Activated T-helper 1 cell treated with anti-CD3 and anti-CD28 coated beads, Interleukin-12 subunit alpha, Interleukin-12 subunit beta, Interleukin-2, Interleukin-4 antibody, amounts not matched to agents 30 ng/mL and 10 ng/mL and 1 ng/mL, durations not matched to agents 14 hours and 24 hours and 36 hours (primary cell): ENCODE data around the gene LRRC4B. TPM values are rescaled to one million over a fixed set of nuclear protein-coding genes. Genes with fewer than 3 reads are reported as not detected.

Source experiments
- DNase-seq: peaks from one replicate; pipeline ENCODE4 v3.0.0; 2021; ENCODE audit warnings: low spot score
- H3K27ac Mint-ChIP-seq: one replicate; pipeline ENCODE4 v1.8.0; 2021; ENCODE audit warnings: mild to moderate bottlenecking, mixed read lengths
- H3K27me3 Mint-ChIP-seq: one replicate; pipeline ENCODE4 v1.8.0; 2022; ENCODE audit warnings: mild to moderate bottlenecking, moderate library complexity, mixed read lengths; ENCODE audit not compliant: insufficient read depth
- H3K36me3 Mint-ChIP-seq: one replicate; pipeline ENCODE4 v1.8.0; 2021; ENCODE audit warnings: low read depth, mixed read lengths
- H3K4me1 Mint-ChIP-seq: one replicate; pipeline ENCODE4 v1.8.0; 2021; ENCODE audit warnings: low read depth, mixed read lengths
- H3K4me3 Mint-ChIP-seq: one replicate; pipeline ENCODE4 v1.8.0; 2021; ENCODE audit warnings: mild to moderate bottlenecking, moderate library complexity, mixed read lengths
- H3K9me3 Mint-ChIP-seq: one replicate; pipeline ENCODE4 v1.8.0; 2021; ENCODE audit warnings: mixed read lengths
- intact Hi-C: fragments of 100-400 bp; cut with micrococcal nuclease; formaldehyde crosslinking; loops from one replicate; pipeline ENCODE4 v1.15.1; 2024
- total RNA-seq: library from RNA; stranded (reverse); gene quantifications from 2 replicates; pipeline ENCODE4 v1.2.3, GENCODE V29; 2022

Gene LRRC4B
- total RNA-seq, 1 donor from 2014 or later = 0.05 TPM

GRCh38 chr19:50495020-50495531 lies 73.2 kb downstream of the LRRC4B start:
- H3K27me3 Mint-ChIP-seq = no peaks in the 10 kb centered on the region
- H3K9me3 Mint-ChIP-seq = no peaks in the 10 kb centered on the region
- no peak for DNase-seq
- no peak overlapping the region for H3K27ac Mint-ChIP-seq
- H3K4me1 Mint-ChIP-seq = peaks cover 13% of the 10 kb centered on the region
- intact Hi-C loops = no loop called here
- no peaks in the 10 kb centered on the region for H3K36me3 Mint-ChIP-seq
- H3K4me3 Mint-ChIP-seq = no peak overlapping the region

- Mint-ChIP-seq H3K27ac (no peak overlapping the region), H3K36me3 (no peaks in the 10 kb centered on the region), H3K4me1 (peaks cover 13% of the 10 kb centered on the region)
These were observed 73.8 kb downstream of the LRRC4B start for GRCh38 chr19:50494186-50495019.

GRCh38 chr19:50493171-50493570 lies 75.1 kb downstream of the LRRC4B start:
- peaks cover 13% of the 10 kb centered on the region for H3K4me1 Mint-ChIP-seq
- H3K4me3 Mint-ChIP-seq = no peak overlapping the region
- H3K27me3 Mint-ChIP-seq = no peaks in the 10 kb centered on the region
- no peaks in the 10 kb centered on the region for H3K9me3 Mint-ChIP-seq
- intact Hi-C loops = no loop called here
- H3K36me3 Mint-ChIP-seq = no peaks in the 10 kb centered on the region
- no peak overlapping the region for H3K27ac Mint-ChIP-seq
- DNase-seq = no peak

More at GRCh38 chr19:50494186-50495019, 73.8 kb downstream of the LRRC4B start:
- Mint-ChIP-seq H3K9me3 (no peaks in the 10 kb centered on the region), H3K4me3 (no peak overlapping the region), H3K27me3 (no peaks in the 10 kb centered on the region)
- DNase-seq = no peak
- intact Hi-C loops = no loop called here

- Mint-ChIP-seq H3K4me1 (peaks cover 13% of the 10 kb centered on the region), H3K27me3 (no peaks in the 10 kb centered on the region), H3K27ac (peak overlapping the region; percentile 6), H3K36me3 (peaks cover 2% of the 10 kb centered on the region), H3K4me3 (peak overlapping the region; percentile 17), H3K9me3 (no peaks in the 10 kb centered on the region)
- intact Hi-C loops = no loop called here
- DNase-seq = no peak
These were observed 75.8 kb downstream of the LRRC4B start for GRCh38 chr19:50492303-50493052.

- Mint-ChIP-seq H3K27ac (peak overlapping the region; percentile 40), H3K27me3 (no peaks in the 10 kb centered on the region), H3K4me3 (no peak overlapping the region), H3K9me3 (peaks cover 7% of the 10 kb centered on the region), H3K36me3 (peaks cover 9% of the 10 kb centered on the region), H3K4me1 (peaks cover 13% of the 10 kb centered on the region)
- intact Hi-C loops = no loop called here
- DNase-seq = no peak
These were observed 77.2 kb downstream of the LRRC4B start for GRCh38 chr19:50490991-50491472.

GRCh38 chr19:50490411-50490811 lies 77.8 kb downstream of the LRRC4B start:
- Mint-ChIP-seq H3K27ac (no peak overlapping the region), H3K27me3 (no peaks in the 10 kb centered on the region), H3K4me3 (no peak overlapping the region), H3K4me1 (peaks cover 13% of the 10 kb centered on the region), H3K9me3 (peaks cover 13% of the 10 kb centered on the region), H3K36me3 (peaks cover 15% of the 10 kb centered on the region)
- DNase-seq = no peak
- intact Hi-C loops = no loop called here

GRCh38 chr19:50489461-50490011 lies 78.7 kb downstream of the LRRC4B start:
- H3K27me3 Mint-ChIP-seq = no peaks in the 10 kb centered on the region
- peaks cover 16% of the 10 kb centered on the region for H3K9me3 Mint-ChIP-seq
- H3K4me1 Mint-ChIP-seq = peaks cover 13% of the 10 kb centered on the region
- intact Hi-C loops = no loop called here
- DNase-seq = no peak
- no peak overlapping the region for H3K27ac Mint-ChIP-seq
- H3K4me3 Mint-ChIP-seq = no peak overlapping the region
- H3K36me3 Mint-ChIP-seq = peaks cover 21% of the 10 kb centered on the region

- Mint-ChIP-seq H3K36me3 (peaks cover 21% of the 10 kb centered on the region), H3K27ac (peak overlapping the region; percentile 45), H3K4me1 (peaks cover 13% of the 10 kb centered on the region), H3K9me3 (peaks cover 16% of the 10 kb centered on the region), H3K27me3 (no peaks in the 10 kb centered on the region), H3K4me3 (no peak overlapping the region)
- intact Hi-C loops = no loop called here
- no peak for DNase-seq
These were observed 79.6 kb downstream of the LRRC4B start for GRCh38 chr19:50488389-50489194.

- Mint-ChIP-seq H3K27ac (no peak overlapping the region), H3K4me3 (no peak overlapping the region), H3K36me3 (peaks cover 28% of the 10 kb centered on the region), H3K4me1 (peaks cover 7% of the 10 kb centered on the region), H3K9me3 (peaks cover 16% of the 10 kb centered on the region), H3K27me3 (no peaks in the 10 kb centered on the region)
- peak; percentile 28 for DNase-seq
- intact Hi-C loops = no loop called here
These were observed 81.3 kb downstream of the LRRC4B start for GRCh38 chr19:50486823-50487515.

- H3K36me3 Mint-ChIP-seq = peaks cover 32% of the 10 kb centered on the region
- peaks cover 16% of the 10 kb centered on the region for H3K9me3 Mint-ChIP-seq
- intact Hi-C loops = no loop called here
- no peak overlapping the region for H3K27ac Mint-ChIP-seq
- DNase-seq = no peak
- no peaks in the 10 kb centered on the region for H3K27me3 Mint-ChIP-seq
- no peak overlapping the region for H3K4me3 Mint-ChIP-seq
- no peaks in the 10 kb centered on the region for H3K4me1 Mint-ChIP-seq
These were observed 82.8 kb downstream of the LRRC4B start for GRCh38 chr19:50485284-50485955.

GRCh38 chr19:50482916-50483315 lies 85.3 kb downstream of the LRRC4B start:
- Mint-ChIP-seq H3K27ac (no peak overlapping the region), H3K9me3 (peaks cover 16% of the 10 kb centered on the region), H3K27me3 (no peaks in the 10 kb centered on the region), H3K4me3 (no peak overlapping the region), H3K36me3 (peaks cover 36% of the 10 kb centered on the region), H3K4me1 (peaks cover 8% of the 10 kb centered on the region)
- intact Hi-C loops = no loop called here
- no peak for DNase-seq
